H1 (cell line): Measurements from ENCODE around the gene GPA33. TPM values are rescaled to one million over a fixed set of nuclear protein-coding genes. Genes with fewer than 3 reads are reported as not detected.
A peak's percentile ranks its signal among the peaks of the same experiment; 100 is the strongest.

Source experiments
- CTCF ChIA-PET: fragments of 300-600 bp; sonication (Branson Sonifier 250); formaldehyde crosslinking; loops from one replicate; lab custom pipeline; 2021; ENCODE audit not compliant: partially characterized antibody; lab: Charles Lee
- POLR2A ChIA-PET: fragments of 300-600 bp; sonication (Branson Sonifier 250); formaldehyde crosslinking; loops from one replicate; lab custom pipeline; 2021; ENCODE audit warnings: inconsistent platforms; ENCODE audit not compliant: partially characterized antibody; lab: Charles Lee
- DNase-seq, 2 experiments: peaks; one replicate each; pipeline versions ENCODE4 v3.0.0 to v3.0.0-alpha.2; 2010 to 2022; ENCODE audit warnings: low spot score in 2 of 2, low read depth in 1 of 2, mixed read lengths in 1 of 2
- FAIRE-seq: peaks from 2 replicates; lab custom pipeline; 2011; peaks lifted over from hg19 to GRCh38; lab: Jason Lieb, UNC
- H2AFZ ChIP-seq: 2 replicates; pipeline ENCODE4 v1.8.1; 2012; ENCODE audit warnings: low read length, inconsistent platforms
- H2AK5ac ChIP-seq: 2 replicates; pipeline ENCODE4 v1.6.1; 2013; ENCODE audit warnings: low read depth, low read length
- H2BK120ac ChIP-seq: replicated peaks from 2 replicates; pipeline ENCODE3; 2013; ENCODE audit warnings: low read depth, low read length, inconsistent platforms
- H2BK12ac ChIP-seq: 2 replicates; pipeline ENCODE4 v1.6.1; 2013; ENCODE audit warnings: low read depth, low read length
- H2BK15ac ChIP-seq: 2 replicates; pipeline ENCODE4 v1.6.1; 2013; ENCODE audit warnings: low read length
- H2BK20ac ChIP-seq: 2 replicates; pipeline ENCODE4 v1.6.1; 2013; ENCODE audit warnings: low read length
- H2BK5ac ChIP-seq: 2 replicates; pipeline ENCODE4 v1.6.1; 2013; ENCODE audit warnings: low read depth, low read length
- H3K14ac ChIP-seq: 2 replicates; pipeline ENCODE4 v1.6.1; 2013; ENCODE audit warnings: inconsistent platforms; ENCODE audit not compliant: insufficient read length
- H3K18ac ChIP-seq: 2 replicates; pipeline ENCODE4 v1.6.1; 2013; ENCODE audit warnings: low read length; ENCODE audit errors: extremely low read depth
- H3K23ac ChIP-seq: 2 replicates; pipeline ENCODE4 v1.6.1; 2013; ENCODE audit warnings: inconsistent platforms; ENCODE audit not compliant: insufficient read length
- H3K23me2 ChIP-seq: 2 replicates; pipeline ENCODE4 v1.6.1; 2013; ENCODE audit warnings: low read depth, low read length
- H3K27ac ChIP-seq: 2 replicates; pipeline ENCODE4 v1.6.1; 2011; ENCODE audit warnings: low read depth, low read length, inconsistent platforms
- H3K27me3 ChIP-seq, 4 experiments: replicated peaks in 1 of 4; 1 replicate in 1 of 4; 2 replicates in 3 of 4; pipeline versions ENCODE4 v1.6.1 to v1.8.1; 2011 to 2013; ENCODE audit warnings: low read length in 3 of 4, mild to moderate bottlenecking in 3 of 4, inconsistent platforms in 2 of 4, mixed read lengths in 2 of 4, moderate library complexity in 1 of 4; ENCODE audit not compliant: control insufficient read depth in 3 of 4, insufficient read depth in 3 of 4; ENCODE audit errors: extremely low read depth in 1 of 4
- H3K36me3 ChIP-seq, 4 experiments: 2 replicates each; pipeline versions ENCODE4 v1.6.1 to v1.8.1; 2011 to 2013; ENCODE audit warnings: mild to moderate bottlenecking in 4 of 4, low read length in 3 of 4, moderate library complexity in 2 of 4, control low read depth in 1 of 4, inconsistent platforms in 1 of 4; ENCODE audit not compliant: insufficient read depth in 4 of 4, control insufficient read depth in 2 of 4
- H3K4ac ChIP-seq: replicated peaks from 2 replicates; pipeline ENCODE3; 2013; ENCODE audit warnings: low read length, low read depth, mixed read lengths, inconsistent platforms; ENCODE audit not compliant: insufficient read length
- H3K4me1 ChIP-seq, 4 experiments: replicated peaks in 1 of 4; 1 replicate in 1 of 4; 2 replicates in 3 of 4; pipeline versions ENCODE4 v1.6.1 to v1.8.1; 2011 to 2013; ENCODE audit warnings: low read length in 3 of 4, inconsistent platforms in 2 of 4, mixed read lengths in 1 of 4; ENCODE audit not compliant: insufficient read depth in 4 of 4, control insufficient read depth in 3 of 4
- H3K4me2 ChIP-seq, 2 experiments: 2 replicates each; pipeline versions ENCODE4 v1.6.1 to v1.8.1; 2011 to 2013; ENCODE audit warnings: low read depth in 2 of 2, low read length in 2 of 2, control low read depth in 1 of 2, inconsistent platforms in 1 of 2, mild to moderate bottlenecking in 1 of 2; ENCODE audit not compliant: insufficient read depth in 1 of 2
- H3K4me3 ChIP-seq, 4 experiments: fragments of 200-600, 300-600 bp in 1 of 4; sonication (generic), shearing (Covaris generic), sonication (Bioruptor Twin) in 1 of 4; 2 replicates each; pipeline versions ENCODE4 v1.5.1 to v1.8.1; 2011 to 2016; ENCODE audit warnings: low read length in 4 of 4, low read depth in 3 of 4, control low read depth in 2 of 4, inconsistent platforms in 2 of 4, mild to moderate bottlenecking in 2 of 4, mixed read lengths in 1 of 4, moderate library complexity in 1 of 4; ENCODE audit not compliant: insufficient read depth in 2 of 4; ENCODE audit errors: extremely low read depth in 1 of 4
- H3K56ac ChIP-seq: replicated peaks from 2 replicates; pipeline ENCODE3; 2013; ENCODE audit warnings: low read depth, mild to moderate bottlenecking, mixed read lengths, low read length, inconsistent platforms; ENCODE audit not compliant: insufficient read length
- H3K79me1 ChIP-seq: 2 replicates; pipeline ENCODE4 v1.6.1; 2013; ENCODE audit warnings: low read depth, low read length, control low read depth
- H3K79me2 ChIP-seq, 2 experiments: 2 replicates each; pipeline versions ENCODE4 v1.6.1 to v1.8.1; 2012 to 2013; ENCODE audit warnings: low read length in 2 of 2, mild to moderate bottlenecking in 2 of 2, inconsistent platforms in 1 of 2; ENCODE audit not compliant: insufficient read depth in 2 of 2, control insufficient read depth in 1 of 2
- H3K9ac ChIP-seq, 4 experiments: replicated peaks in 1 of 4; 1 replicate in 1 of 4; 2 replicates in 3 of 4; pipeline versions ENCODE4 v1.6.1 to v1.8.1; 2011 to 2013; ENCODE audit warnings: low read depth in 3 of 4, low read length in 3 of 4, control low read depth in 2 of 4, mild to moderate bottlenecking in 2 of 4, moderate library complexity in 2 of 4, inconsistent platforms in 1 of 4; ENCODE audit errors: extremely low read depth in 1 of 4
- H3K9me3 ChIP-seq, 2 experiments: 2 replicates each; pipeline versions ENCODE4 v1.6.1 to v1.8.1; 2012 to 2013; ENCODE audit warnings: mild to moderate bottlenecking in 2 of 2, moderate library complexity in 2 of 2, control low read depth in 1 of 2, inconsistent platforms in 1 of 2, low read depth in 1 of 2, low read length in 1 of 2, mixed read lengths in 1 of 2; ENCODE audit not compliant: insufficient read depth in 2 of 2
- H4K20me1 ChIP-seq, 2 experiments: replicated peaks in 1 of 2; 2 replicates each; pipeline versions ENCODE3 to v1.8.1; 2011 to 2013; ENCODE audit warnings: inconsistent platforms in 2 of 2, low read length in 2 of 2, mild to moderate bottlenecking in 1 of 2; ENCODE audit not compliant: insufficient read depth in 2 of 2, control insufficient read depth in 1 of 2
- H4K5ac ChIP-seq: 2 replicates; pipeline ENCODE4 v1.6.1; 2013; ENCODE audit warnings: low read length, low read depth, mixed read lengths, inconsistent platforms; ENCODE audit not compliant: insufficient read length
- H4K8ac ChIP-seq: 2 replicates; pipeline ENCODE4 v1.8.0; 2013; ENCODE audit warnings: mild to moderate bottlenecking, moderate library complexity, low read length, inconsistent platforms; ENCODE audit not compliant: insufficient read depth; ENCODE audit errors: extremely low read depth
- H4K91ac ChIP-seq: replicated peaks from 2 replicates; pipeline ENCODE3; 2013; ENCODE audit warnings: low read length, mixed read lengths, inconsistent platforms; ENCODE audit not compliant: insufficient read length
- CBX5 ChIP-seq: fragments of 300-800, 300-1000 bp; sonication (generic); IDR thresholded peaks from 2 replicates; pipeline ENCODE4 v1.7.1; 2016; ENCODE audit warnings: antibody characterized with exemption, low read length, low read depth
- EZH2 ChIP-seq: fragments of 200-600 bp; sonication (generic); IDR thresholded peaks from 2 replicates; pipeline ENCODE4 v1.7.1; 2012; ENCODE audit warnings: low read depth, mild to moderate bottlenecking, moderate library complexity, low read length, inconsistent platforms; ENCODE audit not compliant: severe bottlenecking
- GABPA ChIP-seq: IDR thresholded peaks from 2 replicates; pipeline ENCODE4 v1.6.1; 2011; ENCODE audit warnings: mild to moderate bottlenecking, low read length, moderate library complexity, borderline replicate concordance; ENCODE audit not compliant: insufficient read depth
- KDM1A ChIP-seq: fragments of 200-600, 300-600 bp; sonication (generic); IDR thresholded peaks from 2 replicates; pipeline ENCODE4 v1.7.1; 2016; ENCODE audit warnings: mild to moderate bottlenecking, low read length, borderline replicate concordance
- NANOG ChIP-seq: IDR thresholded peaks from 2 replicates; pipeline ENCODE4 v1.6.1; 2011; ENCODE audit warnings: low read length, low read depth, mild to moderate bottlenecking, inconsistent platforms; ENCODE audit not compliant: insufficient read depth, poor library complexity, severe bottlenecking
- POLR2AphosphoS5 ChIP-seq: IDR thresholded peaks from 2 replicates; pipeline ENCODE4 v1.6.1; 2011; ENCODE audit warnings: low read depth, low read length
- RAD21 ChIP-seq, 2 experiments: IDR thresholded peaks in 1 of 2; conservative IDR thresholded peaks in 1 of 2; 2 replicates each; pipeline ENCODE4 v1.6.1; 2011; ENCODE audit warnings: low read depth in 2 of 2, low read length in 2 of 2, improper control_type of control experiment in 1 of 2, inconsistent platforms in 1 of 2, mild to moderate bottlenecking in 1 of 2, moderate library complexity in 1 of 2
- RBBP5 ChIP-seq: IDR thresholded peaks from 2 replicates; pipeline ENCODE4 v1.7.1; 2012; ENCODE audit warnings: low read depth, mild to moderate bottlenecking, inconsistent platforms, low read length, moderate library complexity, borderline replicate concordance
- RFX5 ChIP-seq: IDR thresholded peaks from 2 replicates; pipeline ENCODE4 v1.6.1; 2011; ENCODE audit warnings: low read depth, low read length, improper control_type of control experiment, borderline replicate concordance
- SP1 ChIP-seq: IDR thresholded peaks from 2 replicates; pipeline ENCODE4 v1.6.1; 2011; ENCODE audit warnings: low read depth, low read length
- SP4 ChIP-seq: IDR thresholded peaks from 2 replicates; pipeline ENCODE4 v1.6.1; 2012; ENCODE audit warnings: low read length, inconsistent platforms
- WGBS, 2 experiments: shearing (Covaris generic) in 1 of 2; methylation state at CpG; one replicate each; pipeline versions ENCODE4 v1.1.6 to v1.1.7; 2013 to 2015; ENCODE audit warnings: low lambda C conversion rate in 2 of 2, mixed read lengths in 2 of 2, inconsistent platforms in 1 of 2, low coverage in 1 of 2, missing lambda C conversion rate in 1 of 2; ENCODE audit not compliant: insufficient replicate concordance in 2 of 2, insufficient coverage in 1 of 2, insufficient read length in 1 of 2; ENCODE audit errors: extremely low coverage in 1 of 2, missing lambda C conversion rate in 1 of 2; 5-methylcytosine and 5-hydroxymethylcytosine counted together
- polyA plus RNA-seq, 7 experiments: library from polyadenylated mRNA; depleted of rRNA in 3 of 7; stranded (reverse) in 5 of 7; unstranded in 2 of 7; fragments of >200 nt in 5 of 7; fragments of 200-250 nt in 2 of 7; gene quantifications; 1 replicate in 5 of 7; 2 replicates in 1 of 7; 4 replicates in 1 of 7; pipeline versions ENCODE4 v1.2.1 to v1.2.3, GENCODE V29; 2011 to 2013; ENCODE audit warnings: missing spikeins in 2 of 7, mixed read lengths in 2 of 7
- total RNA-seq: library from RNA; stranded (reverse); fragmentation: NEBNext Ultra II Directional; extraction: Animal tissue kit (Norgen Biotek cat#: 25700); gene quantifications from 2 replicates; pipeline ENCODE4 v1.2.1, GENCODE V29; 2021
- TF ChIP-seq, protein P1 (sequence below): IDR thresholded peaks from 2 replicates; pipeline ENCODE4 v1.6.1; 2012; ENCODE audit warnings: inconsistent platforms

Gene GPA33
- total and polyA plus RNA-seq, 2 of the 8 experiments (the other 6 are each of a cell fraction or from before 2014, with no cell fraction given): 0.19 to 0.67 TPM

DNA sequence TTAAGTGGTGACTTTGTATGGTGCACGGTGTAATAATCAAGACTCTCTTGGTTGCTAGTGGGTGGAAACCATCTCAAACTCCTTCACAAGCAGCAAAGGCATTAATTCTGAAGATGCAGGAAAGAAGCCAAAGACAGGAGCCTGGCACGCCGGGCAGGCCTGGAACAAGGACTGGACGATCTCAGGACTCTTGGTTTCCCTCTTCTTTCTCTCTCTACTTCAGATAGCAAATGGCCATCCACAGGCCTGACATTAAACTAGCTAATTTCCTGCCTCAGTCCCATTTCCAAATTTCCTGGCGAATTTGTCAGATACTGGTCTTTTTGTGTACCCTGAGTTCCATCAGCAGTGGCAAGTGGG is 31.9 kb upstream of the GPA33 start:
- Histone ChIP-seq H3K9me3 (no peaks in the 10 kb centered on the region), H3K9ac (no peak overlapping the region), H3K4me1 (peaks cover 0 to 11% (median 3%) of the 10 kb centered on the region in 4 experiments; a peak in 5 of 7 replicates), H2BK5ac (no peak overlapping the region), H4K8ac (no peak overlapping the region), H3K79me1 (no peaks in the 10 kb centered on the region), H3K36me3 (no peaks in the 10 kb centered on the region), H3K4me2 (peak overlapping the region; percentile 79 to 81), H3K23ac (no peak overlapping the region), H2AFZ (0 out of 2 replicates have a peak overlapping the region, but pooled peaks have one; percentile 95), H3K27me3 (no peaks in the 10 kb centered on the region; a peak in 2 of 7 replicates), H4K5ac (no peak overlapping the region), H3K14ac (no peak overlapping the region), H4K20me1 (no peaks in the 10 kb centered on the region), H2BK15ac (no peak overlapping the region), H2BK12ac (0 out of 2 replicates have a peak overlapping the region, but pooled peaks have one; percentile 60), H2AK5ac (0 out of 2 replicates have a peak overlapping the region, but pooled peaks have one; percentile 55), H3K18ac (no peak overlapping the region), H3K56ac (no peak overlapping the region), H2BK20ac (0 out of 2 replicates have a peak overlapping the region, but pooled peaks have one; percentile 52), H4K91ac (peak overlapping the region; percentile 41), H3K4me3 (peak overlapping the region in 2 of 4 experiments; percentile 53 to 60; a peak in 3 of 8 replicates), H3K27ac (no peak overlapping the region), H3K23me2 (peaks cover 7% of the 10 kb centered on the region), H3K4ac (no peak overlapping the region), H3K79me2 (no peaks in the 10 kb centered on the region), H2BK120ac (peak overlapping the region; percentile 10)
- 64% methylated on average over 5 of the region's 5 CpGs; no CpG with 5 or more reads in 1 of the 2 experiments for WGBS, 2 experiments
- DNase-seq: no peak
- ChIA-PET CTCF (interaction anchor here (0.8 to 8.0 kb wide), 14 partner anchors 10 to 212 kb away, joined by 3 to 81 read pairs (median 4); partner anchors contain the start of gene STYXL2), POLR2A (interaction anchor here (0.6 to 1.3 kb wide), 2 partner anchors 20 to 44 kb away, joined by 3 to 4 read pairs; no protein-coding TSS in a partner anchor)
- no peak for FAIRE-seq
- no peak for TF ChIP-seq GABPA
- TF ChIP-seq, protein P1, sequence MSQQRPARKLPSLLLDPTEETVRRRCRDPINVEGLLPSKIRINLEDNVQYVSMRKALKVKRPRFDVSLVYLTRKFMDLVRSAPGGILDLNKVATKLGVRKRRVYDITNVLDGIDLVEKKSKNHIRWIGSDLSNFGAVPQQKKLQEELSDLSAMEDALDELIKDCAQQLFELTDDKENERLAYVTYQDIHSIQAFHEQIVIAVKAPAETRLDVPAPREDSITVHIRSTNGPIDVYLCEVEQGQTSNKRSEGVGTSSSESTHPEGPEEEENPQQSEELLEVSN: no peak
- TF ChIP-seq EZH2: no peak
- no peak for TF ChIP-seq RFX5
- no peak for TF ChIP-seq NANOG
- no peak for TF ChIP-seq KDM1A
- no peak for TF ChIP-seq SP4
- no peak for TF ChIP-seq POLR2AphosphoS5
- TF ChIP-seq CBX5: no peak
- TF ChIP-seq RBBP5: no peak
- no peak for TF ChIP-seq RAD21 (IDR thresholded peaks at IDR 0.05 in 1 of 2, conservative IDR thresholded peaks at IDR 0.05 in 1 of 2; ENCODE audit: low read depth in 2 of 2, low read length in 2 of 2)
- no peak for TF ChIP-seq SP1
